Stimulated activated CD8-positive, alpha-beta memory T cell treated with anti-CD3 and anti-CD28 coated beads, Interleukin-4, amount 100 ng/mL, for 48 hours (primary cell): ENCODE results near the gene POU3F3.
A peak's percentile ranks its signal among the peaks of the same experiment; 100 is the strongest.

Experiments
- DNase-seq: peaks from one replicate; pipeline ENCODE4 v3.0.0-alpha.2; 2020

Gene POU3F3

DNA sequence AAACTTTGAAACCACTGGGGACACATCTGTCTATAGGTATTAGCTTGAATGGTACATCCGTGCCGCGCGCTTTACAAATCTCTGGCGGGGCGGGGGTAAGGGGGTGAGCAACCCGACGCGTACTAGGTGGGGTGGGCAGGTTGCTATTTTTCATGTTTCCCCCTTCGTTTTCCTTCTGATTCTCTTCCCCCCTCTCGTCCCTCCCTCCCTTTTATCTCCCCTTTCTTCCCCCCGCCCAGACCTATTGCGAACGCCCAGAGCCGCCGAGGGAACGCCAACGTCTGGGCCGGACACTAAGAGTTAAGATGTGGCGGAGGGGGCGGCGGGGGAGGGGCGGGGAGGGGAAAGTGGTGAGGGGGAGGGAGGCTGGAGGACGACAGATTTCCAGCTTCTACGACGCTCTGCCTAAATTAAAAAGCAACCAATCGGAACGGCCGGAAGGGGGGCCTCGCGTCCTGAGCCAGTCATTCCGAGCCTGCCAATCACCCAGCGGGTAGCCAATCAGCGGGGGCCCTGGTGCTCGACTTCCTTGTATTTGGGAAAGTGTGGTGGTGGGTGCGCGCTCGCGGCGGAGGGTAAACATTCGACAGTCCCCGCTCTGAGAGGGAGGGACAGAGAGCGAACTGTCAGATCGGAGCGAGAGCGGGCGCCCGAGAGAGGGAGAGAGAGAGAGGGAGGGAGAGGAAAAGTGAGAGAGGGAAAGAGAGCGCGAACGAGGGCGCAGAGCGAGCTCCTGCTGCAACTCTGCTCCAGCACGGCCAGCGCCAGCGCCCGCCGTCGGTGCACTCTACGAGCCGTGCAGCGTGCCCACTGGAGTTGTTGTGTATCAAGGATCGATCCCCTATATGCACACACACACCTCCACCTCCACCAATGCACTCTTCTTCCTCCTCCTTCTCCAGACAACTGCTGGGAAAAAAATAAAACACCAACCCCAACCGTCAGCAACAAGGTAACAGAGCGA is at the start of gene POU3F3:
Gene POU3F3, plus strand, starts transcription at position 582 of the 964 bp plus-strand sequence. CDS start 1,396 bp downstream, outside the sequence.
- peak; percentile 71 for DNase-seq

- no peak for DNase-seq
Observed at GRCh38 chr2:104804148-104804890, 49.6 kb upstream of the POU3F3 start.

DNA sequence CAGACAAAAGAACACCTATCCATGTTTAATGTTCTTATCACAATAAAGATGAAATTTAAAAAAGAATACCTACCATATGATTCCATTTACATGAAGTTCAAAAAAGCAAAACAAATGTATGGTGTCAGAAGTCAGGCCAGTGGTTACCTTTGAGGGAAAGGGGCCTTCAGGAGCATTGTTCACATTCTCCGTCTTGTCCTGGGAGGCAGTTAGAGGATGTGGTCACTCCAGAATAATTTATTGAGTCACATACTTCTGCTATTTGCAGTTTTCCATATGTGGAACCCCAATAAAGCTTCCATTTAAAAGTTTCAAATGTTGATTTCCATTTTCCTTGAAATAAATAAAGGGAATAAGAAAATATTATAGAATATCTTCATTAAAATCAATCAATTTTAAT is 41.6 kb upstream of the POU3F3 start:
- no peak for DNase-seq

DNA sequence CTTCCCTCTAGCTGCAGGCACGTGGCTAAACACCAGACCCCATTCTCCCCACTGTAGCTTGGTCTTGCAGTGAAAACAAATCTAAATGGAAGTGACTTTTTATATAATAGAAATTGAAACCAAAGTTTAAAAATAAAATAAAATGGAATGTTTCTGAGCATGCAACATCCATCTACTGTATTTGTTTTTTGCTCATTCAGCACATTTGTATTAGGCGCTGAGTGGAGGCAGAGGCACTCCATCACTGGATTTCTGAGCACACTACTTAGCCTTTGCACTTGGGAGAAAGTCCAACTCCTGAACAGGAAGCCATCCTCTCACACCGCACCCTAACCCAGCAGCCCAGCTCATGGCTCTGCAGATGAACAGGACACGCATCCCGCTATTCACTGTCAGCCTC is 37.8 kb upstream of the POU3F3 start:
- DNase-seq: no peak

DNA sequence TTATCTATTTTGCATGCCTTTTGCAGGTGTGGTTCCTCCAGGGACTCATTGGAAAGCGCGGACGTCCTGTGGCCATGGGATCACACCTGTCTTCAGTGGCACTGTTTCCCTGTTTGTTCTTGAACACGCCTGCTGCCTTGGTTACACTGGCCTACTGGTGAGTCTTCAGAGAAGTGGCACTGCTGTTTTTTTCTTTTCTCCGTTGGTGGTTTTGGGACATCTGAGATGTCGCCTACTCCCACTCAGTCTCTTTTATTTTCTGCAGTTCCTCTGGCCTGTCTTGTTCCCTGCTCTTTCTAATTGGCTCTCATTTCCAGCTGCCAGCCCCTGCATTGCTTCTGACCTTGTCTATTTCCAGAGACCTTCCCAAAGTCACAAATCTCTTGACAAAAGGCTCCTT is 35.7 kb upstream of the POU3F3 start:
- no peak for DNase-seq

- no peak for DNase-seq
Observed at GRCh38 chr2:104820126-104820525, 33.8 kb upstream of the POU3F3 start.

DNA sequence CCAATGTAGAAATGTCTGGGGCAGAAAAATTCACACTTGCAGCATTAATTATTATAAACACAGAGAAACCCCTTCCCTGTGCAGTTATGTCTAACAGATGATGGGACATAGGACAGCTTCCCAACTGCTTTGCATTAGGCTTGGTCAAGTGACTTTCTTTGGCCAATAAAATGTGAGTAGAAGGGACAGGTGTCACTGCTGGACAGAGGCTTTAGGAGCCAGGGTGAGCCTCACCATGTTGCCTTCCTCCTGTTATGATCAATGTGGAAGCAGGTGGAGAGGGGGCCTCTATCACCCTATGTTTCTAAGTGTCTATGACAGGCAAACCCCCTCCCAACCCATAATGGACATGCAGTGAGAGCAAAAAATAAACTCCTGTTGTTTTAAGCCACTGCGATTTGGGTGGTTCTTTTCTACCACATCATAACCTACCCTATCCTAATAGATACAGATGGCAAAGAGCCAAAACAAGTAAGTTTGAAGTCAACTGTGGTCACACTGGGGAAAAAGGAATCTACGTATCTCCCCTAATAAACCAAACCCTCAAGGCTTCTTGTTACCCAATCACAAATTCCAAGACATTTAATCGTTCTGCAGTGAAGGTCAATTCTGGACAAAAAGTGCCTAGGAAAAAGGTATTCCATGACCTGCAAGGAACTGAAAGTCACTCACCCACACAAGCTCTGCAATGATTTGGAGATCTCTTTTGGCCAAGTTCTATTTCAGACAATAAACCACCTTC is 28.6 kb upstream of the POU3F3 start:
- no peak for DNase-seq

- no peak for DNase-seq
Observed at GRCh38 chr2:104826016-104826415, 27.9 kb upstream of the POU3F3 start.

DNA sequence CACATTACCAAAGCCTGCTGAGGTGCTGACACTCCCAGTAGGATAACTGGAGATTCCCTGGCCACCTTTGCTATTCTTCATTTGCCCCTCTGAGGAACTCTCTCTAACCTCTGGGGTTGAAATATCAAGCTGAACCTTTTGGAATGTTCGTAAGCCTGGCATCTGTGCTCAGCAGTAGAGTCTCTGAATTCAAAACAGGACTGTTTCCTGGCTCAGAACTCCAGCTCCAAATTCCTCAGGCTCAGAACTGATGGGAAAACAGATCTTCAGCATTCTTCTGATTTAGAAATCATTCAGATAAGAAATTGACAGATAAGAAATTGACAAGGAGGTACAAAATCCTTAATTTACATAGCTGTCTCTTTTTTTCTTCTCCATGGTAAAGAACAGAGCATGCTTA is 22.2 kb upstream of the POU3F3 start:
- DNase-seq: no peak

DNA sequence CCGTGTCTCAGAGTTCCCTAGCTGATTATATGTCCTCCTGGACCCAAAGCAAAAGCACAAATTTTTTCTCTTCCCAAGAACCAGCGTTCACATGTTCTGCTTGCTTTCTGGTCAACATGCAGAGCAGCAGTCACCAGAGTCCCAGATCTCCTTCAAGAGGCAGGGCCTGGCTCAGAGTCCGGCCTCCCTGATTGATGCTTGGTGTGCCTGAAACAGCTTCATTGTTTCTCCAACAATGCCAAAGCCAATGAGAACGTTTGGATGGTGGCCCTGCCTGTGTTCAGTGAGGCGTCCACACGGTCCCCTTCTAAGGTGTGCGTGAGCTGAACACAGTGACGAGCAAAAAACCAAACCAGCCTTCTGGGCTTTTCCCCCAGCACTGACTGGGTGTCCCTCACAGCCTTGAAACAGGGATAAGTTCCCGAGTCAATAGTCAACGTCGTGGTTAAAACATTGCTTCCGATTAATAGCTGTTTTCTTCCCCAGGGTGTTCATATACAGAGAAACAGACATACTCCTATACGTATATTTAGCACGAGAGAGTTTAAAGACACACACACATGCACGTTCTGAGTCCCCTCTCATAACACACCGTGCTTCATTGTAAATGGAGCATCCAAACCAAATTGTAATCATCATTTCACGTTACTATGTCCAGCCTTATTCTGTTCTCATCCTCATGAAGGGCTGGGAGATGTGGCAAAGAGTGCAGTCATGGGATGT is 19.3 kb upstream of the POU3F3 start:
- DNase-seq: no peak

GRCh38 chr2:104836265-104836664 is 17.6 kb upstream of the POU3F3 start:
- no peak for DNase-seq

GRCh38 chr2:104836841-104837240 is 17.1 kb upstream of the POU3F3 start:
- DNase-seq: no peak

- DNase-seq: no peak
Observed at GRCh38 chr2:104840156-104840555, 13.8 kb upstream of the POU3F3 start.

DNA sequence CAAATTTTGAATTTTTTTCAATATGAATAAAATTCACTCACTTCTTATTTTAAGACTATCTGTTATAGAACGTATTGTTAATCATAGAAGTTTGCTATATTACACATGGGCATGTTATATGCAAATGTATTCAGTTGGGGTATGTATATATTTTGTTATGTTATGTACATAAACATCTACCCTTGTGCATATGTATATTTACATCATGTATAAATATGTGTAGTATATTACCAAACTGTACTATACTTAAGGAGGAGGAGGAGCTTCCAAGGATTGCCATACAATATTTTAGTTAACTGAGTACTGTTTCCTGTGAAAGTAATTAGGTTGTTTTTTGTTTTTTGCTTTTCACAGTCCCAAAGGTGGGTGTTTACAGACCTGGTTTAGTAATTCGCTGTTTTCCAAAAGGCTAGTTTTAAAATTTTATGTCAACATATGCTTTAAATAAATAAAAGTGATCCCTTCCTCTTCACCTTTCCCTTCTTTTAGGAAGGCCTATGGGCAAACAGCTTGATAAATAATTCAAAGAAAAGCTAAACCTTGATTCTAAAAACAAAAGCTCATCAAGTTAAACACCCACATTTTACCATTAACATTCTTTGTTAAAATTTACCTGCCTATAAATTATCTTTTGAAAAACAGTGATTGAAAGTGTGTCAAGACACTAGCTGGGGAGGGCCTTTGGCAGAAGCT is 12.9 kb upstream of the POU3F3 start:
- no peak for DNase-seq

DNA sequence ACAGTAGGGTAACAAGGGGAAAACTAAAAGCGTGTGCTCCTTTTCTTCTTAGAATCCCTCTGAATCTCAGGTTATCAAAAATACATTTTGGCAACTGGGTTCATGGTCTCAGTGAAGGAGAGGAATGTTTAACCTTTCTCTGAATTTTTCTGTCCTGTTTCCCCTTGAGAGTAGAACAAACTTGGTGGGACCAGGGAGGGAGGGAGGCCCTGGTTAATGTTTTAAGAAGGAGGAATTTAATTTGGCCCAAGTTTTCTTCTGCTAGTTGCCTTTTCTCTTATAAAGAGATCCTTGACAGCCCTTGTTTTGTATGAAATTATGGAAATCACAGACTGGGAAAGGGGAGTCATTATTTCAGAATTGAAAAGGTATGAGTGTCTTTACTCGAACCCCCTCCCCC is 12.2 kb upstream of the POU3F3 start:
- DNase-seq: no peak

DNA sequence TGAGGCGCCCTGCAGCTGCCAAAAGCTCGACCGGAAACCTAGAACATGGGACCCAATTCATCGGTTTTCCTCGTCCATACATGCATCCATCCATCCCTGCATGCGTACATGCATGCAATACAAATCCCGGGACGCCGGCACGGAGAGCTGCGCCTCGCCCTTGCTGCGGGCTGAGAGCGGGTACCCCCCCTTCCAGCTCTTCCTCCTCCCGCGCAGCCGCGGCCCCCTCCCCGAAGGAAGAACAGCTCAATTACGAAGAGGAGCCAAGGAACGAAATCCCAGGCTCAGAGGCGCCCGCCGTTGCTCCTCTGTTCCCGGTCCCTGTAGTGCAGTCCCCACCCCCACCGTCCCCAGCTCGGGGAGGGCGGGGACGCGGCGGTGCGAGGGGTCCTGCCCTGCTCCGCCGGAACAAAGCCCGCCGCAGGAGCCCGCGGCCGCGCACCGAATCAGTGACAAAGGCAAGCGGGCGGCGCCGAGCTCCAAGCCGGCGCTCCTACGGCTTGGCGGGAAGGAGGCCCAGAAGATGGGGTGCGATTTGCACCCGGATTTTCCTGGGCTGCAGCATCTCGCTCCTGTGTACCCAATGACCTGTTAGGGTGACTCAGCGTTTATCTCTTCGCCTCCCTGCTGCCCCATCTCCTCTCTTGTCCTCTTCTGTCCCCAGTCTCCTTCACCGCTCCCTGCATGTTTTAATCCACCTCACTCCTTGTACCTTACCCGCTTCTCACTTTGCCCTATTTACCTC is 8.9 kb upstream of the POU3F3 start:
- DNase-seq: no peak

DNA sequence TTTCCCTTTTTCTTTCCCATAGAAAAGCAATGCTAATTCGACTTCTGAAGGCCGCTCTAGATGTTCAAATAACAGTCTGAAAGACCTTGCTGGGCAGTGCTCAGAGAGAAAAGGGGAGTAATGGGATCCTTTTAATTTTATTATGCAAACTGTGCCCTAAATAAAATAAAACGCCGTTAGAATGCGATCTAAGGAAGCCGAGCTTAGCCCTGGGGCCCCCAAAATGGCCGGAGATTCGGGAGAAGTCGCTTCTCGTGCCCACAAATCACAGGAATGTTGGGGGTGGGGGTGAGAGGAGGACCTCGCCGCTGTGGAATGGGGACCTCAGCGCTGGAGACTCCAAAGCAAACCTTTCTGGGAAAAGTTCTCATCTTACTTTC is 8.4 kb upstream of the POU3F3 start:
- no peak for DNase-seq

- DNase-seq: no peak
Observed at GRCh38 chr2:104845946-104846785, 7.7 kb upstream of the POU3F3 start.

GRCh38 chr2:104846786-104847585 is 6.9 kb upstream of the POU3F3 start:
- no peak for DNase-seq
